Heart left ventricle (tissue), 13 donors: ENCODE measurements around the gene LAG3.

Source experiments
- CTCF ChIP-seq, 12 donors: fragments of 200-600 bp; sonication (generic) in 4 of 12; IDR thresholded peaks; one replicate each; pipeline versions ENCODE4 v1.5.0 to v1.8.0; 2018 to 2022; ENCODE audit warnings: antibody characterized with exemption in 12 of 12, mild to moderate bottlenecking in 5 of 12
- POLR2A ChIP-seq, 2 donors: fragments of 450-650 bp; IDR thresholded peaks; one replicate each; pipeline ENCODE4 v1.6.1; 2017; ENCODE audit warnings: antibody characterized with exemption in 2 of 2, mild to moderate bottlenecking in 2 of 2, moderate library complexity in 2 of 2
- donor health status: ischemic (EF 13 %, LVEDD 7.1; RV severe dilation, severe dysfunction).
- donor health status: DM: no; HTN: yes; CAD: no.
- donor health status: DM: no; HTN: no; CAD: no.
- donor health status: ischemic (EF 25% LVEDD 6.9; RV normal size, moderate dysfunction).
- donor health status: ischemic (EF 25% LVEDD 5.7; RV mildly dilated, moderate dysfunction).
- donor health status: ischemic (EF 35%, LVEDD 5.7; RV mildly dilated, moderate dysfunction).
- donor health status: nonischemic (EF 11% LVEDD 7.7; RV severe dilation, severe dysfunction).
- donor health status: DM: yes; HTN: yes; CAD: no.
- donor health status: PGD.
- donor health status: ischemic (EF 29% LVEDD 5.4; RV normal size, mild dysfunction).
- donor health status: nonischemic (EF 23%, LVEDD 6.1; RV moderate dilation, normal function).

GRCh38 chr12:6786416-6787094, 14.2 kb downstream of the LAG3 start:
- TF ChIP-seq CTCF (IDR thresholded peaks at IDR 0.05) (no peak), POLR2A (IDR thresholded peaks at IDR 0.05) (no peak)
